GM21723 (cell line): ENCODE measurements around the gene KIAA0753.
"Not testable (repeated sequence)": the region's sequence is repeated elsewhere in the genome, so short reads cannot be mapped to it uniquely, and the experiment has no call there.

Experiments used
- ATAC-seq: cut with Tn5 transposase; IDR thresholded peaks from one replicate; pipeline ENCODE4 v1.9.1; 2021; ENCODE audit warnings: mild to moderate bottlenecking, moderate library complexity; ENCODE audit not compliant: unreplicated experiment

The KIAA0753 gene

GRCh38 chr17:6668727-6669425, 28.4 kb upstream of the KIAA0753 start:
- ATAC-seq = no peak

- no peak for ATAC-seq
Measured at GRCh38 chr17:6668219-6668618, 27.7 kb upstream of the KIAA0753 start.

GRCh38 chr17:6667516-6667915, 27.0 kb upstream of the KIAA0753 start:
- no peak for ATAC-seq

- no peak for ATAC-seq
Measured at GRCh38 chr17:6666557-6666956, 26.0 kb upstream of the KIAA0753 start.

GRCh38 chr17:6666077-6666521, 25.6 kb upstream of the KIAA0753 start:
- ATAC-seq = no peak

- ATAC-seq = not testable (repeated sequence)
Measured at GRCh38 chr17:6663200-6663599, 22.7 kb upstream of the KIAA0753 start.

- no peak for ATAC-seq
Measured at GRCh38 chr17:6661464-6661848, 20.9 kb upstream of the KIAA0753 start.

- peak; percentile 62 for ATAC-seq
Measured at GRCh38 chr17:6660805-6661463, 20.4 kb upstream of the KIAA0753 start.

- no peak for ATAC-seq
Measured at GRCh38 chr17:6660101-6660500, 19.6 kb upstream of the KIAA0753 start.

GRCh38 chr17:6658411-6658810, 17.9 kb upstream of the KIAA0753 start:
- not testable (repeated sequence) for ATAC-seq

- ATAC-seq = no peak
Measured at GRCh38 chr17:6657633-6658287, 17.2 kb upstream of the KIAA0753 start.

- not testable (repeated sequence) for ATAC-seq
Measured at GRCh38 chr17:6656797-6657632, 16.5 kb upstream of the KIAA0753 start.

- ATAC-seq = not testable (repeated sequence)
Measured at GRCh38 chr17:6655732-6656361, 15.3 kb upstream of the KIAA0753 start.

GRCh38 chr17:6654841-6655731, 14.6 kb upstream of the KIAA0753 start:
- ATAC-seq = no peak

- ATAC-seq = no peak
Measured at GRCh38 chr17:6651919-6652452, 11.5 kb upstream of the KIAA0753 start.

GRCh38 chr17:6651354-6651918, 10.9 kb upstream of the KIAA0753 start, which contains the start of the genes C17orf100 and MED31:
TSS of gene C17orf100 (plus strand) at chr17:6651762. CDS start at chr17:6651914, 152 bp downstream.
TSS of gene MED31 (minus strand) at chr17:6651605. CDS start at chr17:6651528, 77 bp downstream.
- ATAC-seq = peak; percentile 90

- ATAC-seq = no peak
Measured at GRCh38 chr17:6648181-6648580, 7.7 kb upstream of the KIAA0753 start.

GRCh38 chr17:6643451-6644125, 3.1 kb upstream of the KIAA0753 start:
- ATAC-seq = no peak
